Stimulated activated CD8-positive, alpha-beta memory T cell treated with anti-CD3 and anti-CD28 coated beads, Interleukin-15, amount 100 ng/mL, for 1 hour (primary cell): ENCODE results near the gene KCTD12.

ENCODE experiments used
- DNase-seq: peaks from one replicate; pipeline ENCODE4 v3.0.0-alpha.2; 2020; ENCODE audit warnings: low read depth

The KCTD12 gene

GRCh38 chr13:76853921-76854608 lies 32.1 kb downstream of the KCTD12 start:
- no peak for DNase-seq

GRCh38 chr13:76853481-76853880 lies 32.7 kb downstream of the KCTD12 start:
- DNase-seq: no peak

- DNase-seq: no peak
Observed at GRCh38 chr13:76852986-76853385, 33.2 kb downstream of the KCTD12 start.

GRCh38 chr13:76851961-76852360 lies 34.2 kb downstream of the KCTD12 start:
- DNase-seq: no peak

- DNase-seq: no peak
Observed at GRCh38 chr13:76849493-76849892, 36.7 kb downstream of the KCTD12 start.

- no peak for DNase-seq
Observed at GRCh38 chr13:76848596-76848995, 37.6 kb downstream of the KCTD12 start.

- DNase-seq: no peak
Observed at GRCh38 chr13:76846363-76846762, 39.8 kb downstream of the KCTD12 start.

GRCh38 chr13:76845865-76846264 lies 40.3 kb downstream of the KCTD12 start:
- DNase-seq: no peak

GRCh38 chr13:76845367-76845766 lies 40.8 kb downstream of the KCTD12 start:
- DNase-seq: no peak

- no peak for DNase-seq
Observed at GRCh38 chr13:76837801-76838200, 48.4 kb downstream of the KCTD12 start.

GRCh38 chr13:76836311-76836710 lies 49.9 kb downstream of the KCTD12 start:
- DNase-seq: no peak

- no peak for DNase-seq
Observed at GRCh38 chr13:76833441-76833954, 52.7 kb downstream of the KCTD12 start.

GRCh38 chr13:76832258-76832988 lies 53.8 kb downstream of the KCTD12 start:
- no peak for DNase-seq

GRCh38 chr13:76830805-76831204 lies 55.4 kb downstream of the KCTD12 start:
- DNase-seq: no peak
